GM19239 (cell line): ENCODE results near the gene FYCO1.

ENCODE experiments used
- DNase-seq: peaks from one replicate; pipeline ENCODE4 v3.0.0; 2011; ENCODE audit warnings: low spot score; ENCODE audit not compliant: insufficient read length
- FAIRE-seq: peaks from 2 replicates; lab custom pipeline; 2011; peaks lifted over from hg19 to GRCh38; lab: Jason Lieb, UNC

FYCO1 gene

GRCh38 chr3:45966950-45967640 lies 28.5 kb downstream of the FYCO1 start:
- FAIRE-seq = no peak
- DNase-seq = no peak

DNA sequence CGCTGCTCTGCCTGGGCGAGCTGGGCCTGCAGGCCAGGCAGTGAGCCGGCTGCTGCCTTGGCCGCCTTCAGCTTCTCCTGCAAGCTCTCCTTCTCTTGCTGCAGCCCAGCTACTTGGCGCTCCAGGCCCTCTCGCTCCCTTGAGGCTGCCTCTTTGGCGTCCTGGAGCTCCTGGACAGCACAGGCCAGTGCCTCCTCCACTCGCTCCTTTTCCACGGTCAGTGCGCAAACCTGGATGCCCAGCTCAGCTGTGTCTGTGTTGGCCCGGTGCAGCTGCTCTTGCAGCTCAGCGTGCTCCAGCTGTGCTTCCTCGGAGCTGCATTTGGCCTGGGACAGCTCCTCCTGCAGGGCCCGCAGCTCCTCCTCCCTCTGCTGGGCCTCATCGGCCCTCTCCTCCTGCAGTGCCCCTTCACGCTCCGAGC lies 29.2 kb downstream of the FYCO1 start:
- DNase-seq (no peak), FAIRE-seq (no peak)

- FAIRE-seq = no peak
- DNase-seq = no peak
Observed at GRCh38 chr3:45965653-45966052, 30.0 kb downstream of the FYCO1 start.

GRCh38 chr3:45965253-45965652 lies 30.4 kb downstream of the FYCO1 start:
- DNase-seq (no peak), FAIRE-seq (no peak)

DNA sequence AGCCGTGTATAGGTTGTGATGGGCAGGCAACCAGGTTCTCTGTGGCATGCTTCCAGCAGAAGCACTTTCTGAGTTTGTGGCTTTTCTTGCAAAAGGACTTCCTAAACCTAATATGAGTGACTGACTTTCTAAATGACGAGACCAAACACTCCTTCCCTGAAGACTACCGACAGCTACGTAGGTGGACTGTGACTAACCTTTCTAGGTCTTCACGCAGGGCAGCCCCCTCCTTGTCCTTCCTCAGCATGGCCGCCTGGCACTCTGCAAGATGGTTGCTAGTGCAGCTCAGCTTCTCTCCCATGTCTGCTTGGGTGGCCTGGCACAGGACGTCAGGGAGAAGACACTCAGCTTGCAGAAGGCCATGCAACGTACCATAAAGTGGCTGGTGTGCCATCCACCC lies 31.5 kb downstream of the FYCO1 start:
- DNase-seq = no peak
- peak; percentile 21 for FAIRE-seq

- DNase-seq = peak; percentile 16
- peak; percentile 83 for FAIRE-seq
Observed at GRCh38 chr3:45962033-45962432, 33.6 kb downstream of the FYCO1 start.

- FAIRE-seq (no peak), DNase-seq (no peak)
Observed at GRCh38 chr3:45960289-45960688, 35.3 kb downstream of the FYCO1 start.

DNA sequence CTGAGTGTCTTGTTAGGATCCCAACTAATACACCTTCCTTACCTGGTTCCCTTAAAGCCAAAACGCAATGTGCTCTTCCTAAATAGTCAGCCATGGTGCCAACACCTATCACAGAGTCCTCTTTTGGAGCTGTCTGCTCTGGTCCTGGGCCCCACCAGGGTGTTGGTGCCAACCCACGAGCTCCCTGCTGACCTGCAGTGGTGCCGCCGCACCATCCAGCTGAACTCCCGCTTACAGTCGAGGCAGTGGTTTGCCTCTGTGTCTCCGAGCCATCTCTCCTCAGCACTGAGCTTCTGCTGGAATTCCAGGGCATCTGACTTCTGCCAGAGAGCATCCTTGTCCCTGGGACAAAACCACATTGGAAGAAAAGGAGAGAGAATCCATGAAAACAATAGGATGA lies 36.4 kb downstream of the FYCO1 start:
- DNase-seq (no peak), FAIRE-seq (no peak)

GRCh38 chr3:45958321-45958791 lies 37.3 kb downstream of the FYCO1 start:
- FAIRE-seq = no peak
- DNase-seq = no peak

GRCh38 chr3:45957586-45957985 lies 38.0 kb downstream of the FYCO1 start:
- FAIRE-seq (no peak), DNase-seq (no peak)

- DNase-seq = no peak
- FAIRE-seq = no peak
Observed at GRCh38 chr3:45955706-45956105, 39.9 kb downstream of the FYCO1 start.

GRCh38 chr3:45955017-45955647 lies 40.5 kb downstream of the FYCO1 start:
- DNase-seq (no peak), FAIRE-seq (no peak)

DNA sequence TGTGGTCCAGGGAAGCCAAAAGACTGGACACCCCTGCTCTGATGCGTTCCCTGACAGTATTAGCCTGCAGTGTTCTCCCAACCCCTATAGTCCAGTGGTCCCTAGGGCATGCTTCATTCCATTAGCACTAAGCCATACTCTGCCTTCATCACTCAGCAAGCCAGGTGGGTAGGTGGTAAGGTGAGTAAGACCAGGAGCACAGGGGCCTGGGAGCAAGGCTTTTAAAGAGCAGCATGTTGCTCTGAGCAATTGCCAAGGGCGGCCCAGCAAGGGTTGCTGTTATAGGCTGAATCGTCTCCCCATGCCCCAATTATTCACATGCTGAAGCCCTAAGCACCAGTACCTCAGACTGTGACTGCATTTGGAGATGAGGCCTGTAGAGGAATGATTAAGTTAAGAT lies 41.3 kb downstream of the FYCO1 start:
- DNase-seq = no peak
- FAIRE-seq = no peak

DNA sequence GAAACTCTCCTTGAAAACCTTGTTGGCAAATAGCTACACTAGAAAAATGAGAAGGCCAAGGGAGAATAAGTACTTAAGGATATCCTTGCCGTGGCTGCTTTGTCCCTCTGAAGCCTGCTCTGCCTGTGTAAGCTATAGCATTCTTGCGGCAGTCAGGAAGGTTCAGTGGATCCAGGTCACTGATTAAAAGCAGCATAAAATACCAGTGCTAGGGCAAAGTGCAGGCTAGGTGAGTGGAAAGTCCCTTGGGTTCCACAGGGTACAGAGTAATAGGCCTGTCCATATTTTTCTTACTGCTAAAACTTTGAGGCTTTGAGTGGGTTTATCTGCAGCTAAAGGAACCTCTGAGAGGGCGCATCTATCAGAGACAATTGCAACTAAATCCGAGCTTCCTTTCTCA lies 42.1 kb downstream of the FYCO1 start:
- FAIRE-seq = no peak
- DNase-seq = no peak

DNA sequence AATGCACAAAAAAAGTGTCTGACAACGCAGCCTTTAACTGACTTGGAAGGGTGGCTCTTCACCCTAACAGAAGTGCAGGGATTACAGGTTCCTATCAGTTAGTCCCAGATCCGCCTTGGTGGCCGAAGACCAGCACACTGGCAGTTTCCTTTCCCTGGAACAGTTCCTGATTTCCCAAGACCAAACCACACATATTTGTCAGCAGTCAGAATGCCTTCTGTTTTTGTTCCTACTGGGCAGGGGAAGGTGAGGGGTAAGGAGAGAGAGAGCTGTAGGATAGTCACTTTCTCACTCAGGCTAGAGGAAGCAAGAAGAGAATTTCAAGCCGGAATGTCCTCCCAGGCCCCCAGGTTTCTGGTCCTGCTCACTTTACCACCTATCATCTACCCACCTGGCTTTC lies 43.2 kb downstream of the FYCO1 start:
- no peak for FAIRE-seq

GRCh38 chr3:45951946-45952345 lies 43.7 kb downstream of the FYCO1 start:
- no peak for FAIRE-seq
- DNase-seq = no peak

More for the DNA sequence above, 43.2 kb downstream of the FYCO1 start:
- no peak for DNase-seq

- DNase-seq (no peak), FAIRE-seq (no peak)
Observed at GRCh38 chr3:45950686-45951600, 44.7 kb downstream of the FYCO1 start.

DNA sequence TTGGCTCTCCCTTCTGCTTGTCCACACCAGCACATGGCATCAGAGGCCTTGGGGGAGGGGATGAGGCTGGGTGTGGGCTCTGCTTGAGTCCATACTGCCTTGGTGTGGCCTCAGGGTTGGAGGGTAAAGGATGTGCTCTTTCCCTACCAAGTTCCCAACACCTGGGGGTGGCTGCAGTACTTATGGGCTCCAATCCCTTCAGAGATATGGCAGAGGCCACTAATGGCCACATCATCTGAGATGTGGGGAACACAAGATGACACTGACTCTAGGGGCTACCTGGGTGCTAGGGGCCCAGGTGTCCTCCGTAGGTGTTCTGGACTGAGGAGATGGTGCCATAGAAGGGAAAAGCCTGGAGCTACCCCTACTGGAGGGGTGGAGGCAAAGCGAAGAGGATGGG lies 45.5 kb downstream of the FYCO1 start:
- no peak for DNase-seq
- no peak for FAIRE-seq

DNA sequence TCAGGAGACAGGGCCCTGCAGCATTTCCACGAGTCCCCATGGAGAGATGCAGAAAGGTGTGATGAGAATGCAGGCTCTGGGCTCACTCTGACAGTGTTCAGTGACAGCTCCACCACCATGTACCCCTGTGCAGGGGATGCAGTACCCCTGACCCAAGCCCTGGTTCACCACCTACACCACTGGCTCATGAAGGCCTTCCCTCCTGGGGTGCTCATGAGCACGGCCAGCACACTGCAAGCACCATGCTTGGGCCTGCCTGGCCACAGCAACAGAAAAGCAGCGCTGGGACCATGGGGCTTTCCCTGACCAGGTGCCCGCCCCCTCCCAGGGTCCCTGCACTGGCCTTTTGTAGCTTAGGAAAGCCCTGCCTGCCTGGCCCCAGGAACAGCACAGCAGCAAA lies 46.2 kb downstream of the FYCO1 start:
- DNase-seq = no peak
- FAIRE-seq = no peak

GRCh38 chr3:45948881-45949280 lies 46.7 kb downstream of the FYCO1 start:
- no peak for DNase-seq
- no peak for FAIRE-seq

DNA sequence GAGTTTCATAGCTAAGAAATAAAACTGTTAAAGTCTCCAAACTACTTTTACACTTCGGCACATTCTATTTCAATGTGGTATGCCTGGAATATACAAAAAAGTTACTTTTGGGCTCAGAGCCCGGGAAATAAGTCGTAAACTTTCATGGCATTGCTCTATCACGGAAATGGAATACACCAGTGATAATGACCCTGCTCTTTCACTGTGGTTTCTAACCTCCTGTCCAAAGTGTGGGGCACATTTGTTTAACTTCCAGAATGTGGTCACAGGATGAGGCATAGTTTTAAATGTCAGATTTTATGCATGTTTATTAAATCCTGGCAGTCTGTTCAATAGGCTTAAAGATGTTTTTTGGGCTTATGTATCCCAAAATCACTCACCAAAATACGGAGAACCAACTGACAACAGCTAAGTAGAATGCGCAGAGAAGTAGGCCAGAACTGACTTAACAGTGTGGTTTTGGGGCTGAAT lies 47.3 kb downstream of the FYCO1 start:
- no peak for FAIRE-seq
- no peak for DNase-seq
